Hematopoietic multipotent progenitor cell treated with erythropoietin and hydrocortisone succinate and interleukin-3 and kit ligand, for 4 days (in vitro differentiated cells): Measurements from ENCODE around the gene PCDHB16.
"Not testable (repeated sequence)": the region's sequence is repeated elsewhere in the genome, so short reads cannot be mapped to it uniquely, and the experiment has no call there.

Source experiments
- DNase-seq: peaks from one replicate; pipeline ENCODE4 v3.0.0-alpha.2; 2015

Gene PCDHB16

DNA sequence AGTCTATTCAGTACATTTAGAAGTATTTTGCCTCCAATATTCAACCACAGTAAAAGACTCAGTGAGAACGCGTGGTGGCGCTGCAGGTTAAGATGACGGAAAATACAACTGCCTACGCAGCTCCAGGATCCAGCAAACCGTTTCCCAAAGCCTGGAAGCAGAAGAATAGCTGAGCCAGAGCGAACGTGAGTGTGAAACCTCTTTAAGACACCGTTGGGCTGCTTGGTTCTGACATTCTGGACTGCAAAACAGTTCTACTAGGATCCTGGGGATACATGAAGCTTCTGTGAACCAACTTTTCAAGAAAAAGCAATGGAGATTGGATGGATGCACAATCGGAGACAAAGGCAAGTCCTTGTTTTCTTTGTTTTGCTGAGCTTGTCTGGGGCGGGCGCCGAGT, at the start of gene PCDHB16:
Gene PCDHB16 (plus strand): TSS at position 140 of the 400 bp plus-strand sequence. CDS start 173 bp downstream, at position 313.
- peak; percentile 8 for DNase-seq

- peak; percentile 35 for DNase-seq
Observed at GRCh38 chr5:141135030-141135717, 47.0 kb upstream of the PCDHB16 start, which contains the start of gene PCDHB5. Gene PCDHB5, plus strand, starts transcription at chr5:141135206. Its CDS starts 229 bp downstream, at chr5:141135435.

DNA sequence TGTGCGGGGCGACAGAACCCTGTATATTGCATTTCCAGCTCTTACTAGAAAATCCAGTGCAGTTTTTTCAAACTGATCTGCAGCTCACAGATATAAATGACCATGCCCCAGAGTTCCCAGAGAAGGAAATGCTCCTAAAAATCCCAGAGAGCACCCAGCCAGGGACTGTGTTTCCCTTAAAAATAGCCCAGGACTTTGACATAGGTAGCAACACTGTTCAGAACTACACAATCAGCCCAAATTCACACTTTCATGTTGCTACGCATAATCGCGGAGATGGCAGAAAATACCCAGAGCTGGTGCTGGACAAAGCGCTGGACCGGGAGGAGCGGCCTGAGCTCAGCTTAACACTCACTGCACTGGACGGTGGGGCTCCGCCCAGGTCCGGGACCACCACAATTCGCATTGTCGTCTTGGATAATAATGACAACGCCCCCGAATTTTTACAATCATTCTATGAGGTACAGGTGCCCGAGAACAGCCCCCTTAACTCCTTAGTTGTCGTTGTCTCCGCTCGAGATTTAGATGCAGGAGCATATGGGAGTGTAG, 46.4 kb upstream of the PCDHB16 start:
- DNase-seq, result no peak

- not testable (repeated sequence) for DNase-seq
Observed at GRCh38 chr5:141137346-141137745, 44.8 kb upstream of the PCDHB16 start.

- peak; percentile 23 for DNase-seq
Observed at GRCh38 chr5:141149812-141150211, 32.4 kb upstream of the PCDHB16 start, which contains the start of gene PCDHB6. Gene PCDHB6, plus strand, starts transcription at chr5:141150057. Its CDS starts 201 bp downstream, at chr5:141150258.

DNA sequence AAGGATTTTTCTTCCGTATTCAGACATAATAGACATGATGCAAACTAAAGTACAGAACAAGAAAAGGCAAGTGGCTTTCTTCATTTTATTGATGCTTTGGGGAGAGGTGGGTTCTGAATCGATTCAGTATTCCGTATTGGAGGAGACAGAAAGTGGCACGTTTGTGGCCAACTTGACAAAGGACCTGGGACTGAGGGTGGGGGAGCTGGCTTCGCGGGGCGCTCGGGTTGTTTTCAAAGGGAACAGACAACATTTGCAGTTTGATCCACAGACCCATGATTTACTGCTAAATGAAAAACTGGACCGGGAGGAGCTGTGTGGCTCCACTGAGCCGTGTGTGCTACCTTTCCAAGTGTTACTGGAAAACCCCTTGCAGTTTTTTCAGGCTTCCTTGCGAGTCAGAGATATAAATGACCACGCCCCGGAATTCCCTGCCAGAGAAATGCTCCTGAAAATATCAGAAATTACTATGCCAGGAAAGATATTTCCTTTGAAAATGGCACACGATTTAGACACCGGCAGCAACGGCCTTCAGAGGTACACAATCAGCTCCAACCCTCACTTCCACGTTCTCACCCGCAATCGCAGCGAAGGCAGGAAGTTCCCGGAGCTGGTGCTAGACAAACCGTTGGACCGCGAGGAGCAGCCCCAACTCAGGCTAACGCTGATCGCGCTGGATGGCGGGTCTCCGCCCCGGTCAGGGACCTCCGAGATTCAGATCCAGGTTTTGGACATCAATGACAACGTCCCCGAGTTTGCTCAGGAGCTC, 31.8 kb upstream of the PCDHB16 start:
- no peak for DNase-seq

- DNase-seq, result no peak
Observed at GRCh38 chr5:141150993-141151325, 31.2 kb upstream of the PCDHB16 start.

DNA sequence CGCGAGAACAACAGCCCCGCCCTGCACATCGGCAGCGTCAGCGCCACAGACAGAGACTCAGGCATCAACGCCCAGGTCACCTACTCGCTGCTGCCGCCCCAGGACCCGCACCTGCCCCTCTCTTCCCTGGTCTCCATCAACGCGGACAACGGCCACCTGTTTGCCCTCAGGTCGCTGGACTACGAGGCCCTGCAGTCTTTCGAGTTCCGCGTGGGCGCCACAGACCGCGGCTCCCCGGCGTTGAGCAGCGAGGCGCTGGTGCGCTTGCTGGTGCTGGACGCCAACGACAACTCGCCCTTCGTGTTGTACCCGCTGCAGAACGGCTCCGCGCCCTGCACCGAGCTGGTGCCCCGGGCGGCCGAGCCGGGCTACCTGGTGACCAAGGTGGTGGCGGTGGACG, 30.6 kb upstream of the PCDHB16 start:
- DNase-seq, result not testable (repeated sequence)

DNA sequence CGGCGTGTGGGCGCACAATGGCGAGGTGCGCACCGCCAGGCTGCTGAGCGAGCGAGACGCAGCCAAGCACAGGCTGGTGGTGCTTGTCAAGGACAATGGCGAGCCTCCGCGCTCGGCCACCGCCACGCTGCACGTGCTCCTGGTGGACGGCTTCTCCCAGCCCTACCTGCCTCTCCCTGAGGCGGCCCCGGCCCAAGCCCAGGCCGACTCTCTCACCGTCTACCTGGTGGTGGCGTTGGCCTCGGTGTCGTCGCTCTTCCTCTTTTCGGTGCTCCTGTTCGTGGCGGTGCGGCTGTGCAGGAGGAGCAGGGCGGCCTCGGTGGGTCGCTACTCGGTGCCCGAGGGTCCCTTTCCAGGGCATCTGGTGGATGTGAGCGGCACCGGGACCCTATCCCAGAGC, 30.1 kb upstream of the PCDHB16 start:
- not testable (repeated sequence) for DNase-seq

DNA sequence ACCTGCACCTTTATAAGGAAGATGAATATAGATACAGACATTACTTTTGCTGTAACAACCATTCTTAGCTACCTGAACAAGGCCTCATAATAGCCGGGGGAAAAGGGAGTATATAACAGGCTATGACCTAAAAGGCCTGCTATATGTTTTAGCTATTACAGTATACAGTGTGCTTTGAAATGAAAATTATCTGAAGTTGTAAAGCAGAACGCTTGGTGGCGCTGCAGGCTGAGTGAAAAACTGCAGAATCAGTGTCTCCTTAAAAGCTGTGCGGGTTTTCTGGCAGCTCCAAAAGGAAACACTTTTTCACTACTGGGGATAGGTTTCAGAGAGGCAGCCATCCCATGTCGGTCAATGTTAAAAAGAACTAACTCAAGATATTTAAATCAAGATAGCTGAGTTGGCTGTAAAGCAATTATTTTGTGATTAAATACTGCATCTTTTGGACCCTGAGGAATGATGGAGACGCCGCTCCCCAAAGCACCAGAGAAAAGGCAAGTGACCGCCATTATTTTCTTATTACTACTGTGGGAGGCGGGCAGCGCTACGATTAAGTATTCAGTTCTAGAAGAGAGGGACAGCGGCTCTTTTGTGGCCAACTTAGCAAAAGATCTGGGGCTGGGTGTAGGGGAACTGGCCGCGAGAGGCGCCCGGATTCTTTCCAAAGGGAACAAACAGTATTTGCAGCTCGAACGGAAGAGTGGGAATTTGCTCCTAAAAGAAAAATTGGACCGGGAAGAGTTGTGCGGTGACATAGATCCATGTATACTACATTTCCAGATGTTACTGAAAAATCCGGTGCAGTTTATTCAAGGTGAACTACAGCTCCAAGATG, 26.4 kb upstream of the PCDHB16 start:
- DNase-seq, result no peak

DNA sequence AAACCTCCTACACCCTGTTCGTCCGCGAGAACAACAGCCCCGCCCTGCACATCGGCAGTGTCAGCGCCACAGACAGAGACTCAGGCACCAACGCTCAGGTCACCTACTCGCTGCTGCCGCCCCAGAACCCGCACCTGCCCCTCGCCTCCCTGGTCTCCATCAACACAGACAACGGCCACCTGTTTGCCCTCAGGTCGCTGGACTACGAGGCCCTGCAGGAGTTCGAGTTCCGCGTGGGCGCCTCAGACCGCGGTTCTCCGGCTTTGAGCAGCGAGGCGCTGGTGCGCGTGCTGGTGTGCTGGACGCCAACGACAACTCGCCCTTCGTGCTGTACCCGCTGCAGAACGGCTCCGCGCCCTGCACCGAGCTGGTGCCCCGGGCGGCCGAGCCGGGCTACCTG, 24.8 kb upstream of the PCDHB16 start:
- DNase-seq, result not testable (repeated sequence)

GRCh38 chr5:141157901-141158300, 24.3 kb upstream of the PCDHB16 start:
- not testable (repeated sequence) for DNase-seq

DNA sequence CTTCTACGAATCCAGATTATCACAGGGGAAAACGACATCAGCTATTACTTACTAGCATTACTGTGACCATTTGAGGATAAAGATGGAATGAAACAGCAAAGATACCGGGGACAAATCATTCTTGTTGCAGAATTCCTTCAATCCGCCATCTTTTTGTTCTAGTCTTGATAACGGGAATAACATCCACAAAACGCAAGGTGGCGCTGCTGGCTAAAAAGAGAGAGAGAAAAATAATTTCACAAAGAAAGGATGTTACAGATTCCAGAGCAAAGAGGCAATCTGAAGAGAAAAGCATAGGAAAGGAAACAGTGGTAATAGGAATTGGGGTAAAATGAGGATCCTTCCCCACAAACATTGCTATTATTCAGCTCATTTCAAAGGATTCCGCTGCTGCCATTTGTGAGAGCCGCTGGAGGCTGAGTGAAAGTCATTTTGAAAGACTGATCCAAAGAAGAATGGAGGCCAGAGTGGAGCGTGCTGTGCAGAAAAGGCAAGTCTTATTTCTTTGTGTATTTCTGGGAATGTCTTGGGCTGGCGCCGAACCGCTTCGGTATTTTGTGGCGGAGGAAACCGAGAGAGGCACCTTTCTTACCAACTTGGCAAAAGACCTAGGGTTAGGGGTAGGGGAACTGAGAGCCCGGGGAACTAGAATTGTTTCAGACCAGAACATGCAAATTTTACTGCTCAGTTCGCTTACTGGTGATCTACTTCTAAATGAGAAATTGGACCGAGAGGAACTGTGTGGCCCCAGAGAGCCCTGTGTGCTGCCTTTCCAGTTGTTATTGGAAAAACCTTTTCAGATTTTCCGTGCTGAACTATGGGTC, 9.6 kb upstream of the PCDHB16 start, which contains the start of gene PCDHB7:
Gene PCDHB7 (plus strand): TSS at position 264 of the 824 bp plus-strand sequence. CDS start 192 bp downstream, at position 456.
- peak; percentile 49 for DNase-seq

GRCh38 chr5:141174291-141175104, 7.7 kb upstream of the PCDHB16 start:
- not testable (repeated sequence) for DNase-seq

DNA sequence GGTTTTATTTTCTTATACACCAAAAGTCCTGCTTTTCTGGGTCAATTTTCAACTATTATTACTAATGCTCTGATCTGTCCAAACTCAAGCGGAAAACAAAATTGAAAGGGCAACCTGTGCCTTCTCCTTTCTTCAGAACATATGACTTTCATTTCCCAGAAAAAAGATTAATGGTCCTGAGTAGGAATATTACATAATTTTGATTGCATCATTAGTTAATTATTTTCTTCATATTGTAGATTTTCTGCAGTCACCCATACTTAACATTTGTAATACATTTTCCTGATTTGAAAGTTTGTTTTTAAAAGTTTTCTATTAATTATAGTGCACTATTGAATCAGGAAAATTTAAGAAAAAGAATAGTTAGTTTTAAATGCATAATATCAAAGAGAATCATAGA, 6.3 kb upstream of the PCDHB16 start:
- DNase-seq, result no peak

GRCh38 chr5:141177577-141178191, 4.5 kb upstream of the PCDHB16 start, which contains the start of gene PCDHB8:
Gene PCDHB8, plus strand, starts transcription at chr5:141177790. Its CDS starts 245 bp downstream, at chr5:141178035.
- not testable (repeated sequence) for DNase-seq

- DNase-seq, result not testable (repeated sequence)
Observed at GRCh38 chr5:141179371-141179770, 2.8 kb upstream of the PCDHB16 start.

DNA sequence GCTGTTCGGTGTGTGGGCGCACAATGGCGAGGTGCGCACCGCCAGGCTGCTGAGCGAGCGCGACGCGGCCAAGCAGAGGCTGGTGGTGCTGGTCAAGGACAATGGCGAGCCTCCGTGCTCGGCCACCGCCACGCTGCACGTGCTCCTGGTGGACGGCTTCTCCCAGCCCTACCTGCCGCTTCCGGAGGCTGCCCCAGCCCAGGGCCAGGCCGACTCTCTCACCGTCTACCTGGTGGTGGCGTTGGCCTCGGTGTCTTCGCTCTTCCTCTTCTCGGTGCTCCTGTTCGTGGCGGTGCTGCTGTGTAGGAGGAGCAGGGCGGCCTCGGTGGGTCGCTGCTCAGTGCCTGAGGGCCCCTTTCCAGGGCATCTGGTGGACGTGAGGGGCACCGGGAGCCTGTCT, 2.3 kb upstream of the PCDHB16 start:
- DNase-seq, result not testable (repeated sequence)

DNA sequence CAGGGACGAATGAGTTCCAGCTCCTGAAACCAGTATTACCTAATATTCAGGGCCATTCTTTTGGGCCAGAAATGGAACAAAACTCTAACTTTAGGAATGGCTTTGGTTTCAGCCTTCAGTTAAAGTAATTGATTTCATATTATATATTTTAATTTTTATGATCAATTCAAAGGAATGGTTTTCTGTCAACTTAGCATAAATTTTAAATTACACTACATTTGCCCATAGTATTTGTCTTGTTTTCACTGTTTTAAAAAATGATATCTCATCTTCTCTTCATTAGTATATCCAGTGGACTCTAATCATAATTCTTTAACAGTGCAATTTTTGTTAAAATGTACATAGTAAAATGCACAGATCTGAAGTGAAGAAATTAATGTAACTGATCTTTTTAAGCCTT, 1.9 kb upstream of the PCDHB16 start:
- no peak for DNase-seq
